Sigmoid colon (tissue), 4 donors: ENCODE results near the gene CARD11.

Experiments
- CTCF ChIP-seq, 4 experiments: fragments of 450-650 bp in 3 of 4; fragments of 200-600 bp in 1 of 4; IDR thresholded peaks; one replicate each; pipeline ENCODE4 v1.5.1; 2016 to 2019; ENCODE audit warnings: antibody characterized with exemption in 4 of 4, mild to moderate bottlenecking in 3 of 4, moderate library complexity in 2 of 4
- POLR2AphosphoS5 ChIP-seq, 4 donors: sonication (generic); formaldehyde crosslinking; IDR thresholded peaks; one replicate each; pipeline ENCODE4 v1.6.1; 2017; ENCODE audit warnings: antibody characterized with exemption in 4 of 4

- TF ChIP-seq POLR2AphosphoS5 (IDR thresholded peaks at IDR 0.05) (no peak), CTCF (IDR thresholded peaks at IDR 0.05) (peak; percentile 76 to 95 (median 88))
These were observed 178.5 kb downstream of the CARD11 start for GRCh38 chr7:2864999-2865670.
